HG02759 (cell line): ENCODE results near the gene PFKP.
A peak's percentile ranks its signal among the peaks of the same experiment; 100 is the strongest.
"Not testable (repeated sequence)": the region's sequence is repeated elsewhere in the genome, so short reads cannot be mapped to it uniquely, and the experiment has no call there.

ENCODE experiments used
- ATAC-seq: cut with Tn5 transposase; IDR thresholded peaks from one replicate; pipeline ENCODE4 v1.9.1; 2021; ENCODE audit warnings: mild to moderate bottlenecking, moderate library complexity; ENCODE audit not compliant: unreplicated experiment

PFKP gene

DNA sequence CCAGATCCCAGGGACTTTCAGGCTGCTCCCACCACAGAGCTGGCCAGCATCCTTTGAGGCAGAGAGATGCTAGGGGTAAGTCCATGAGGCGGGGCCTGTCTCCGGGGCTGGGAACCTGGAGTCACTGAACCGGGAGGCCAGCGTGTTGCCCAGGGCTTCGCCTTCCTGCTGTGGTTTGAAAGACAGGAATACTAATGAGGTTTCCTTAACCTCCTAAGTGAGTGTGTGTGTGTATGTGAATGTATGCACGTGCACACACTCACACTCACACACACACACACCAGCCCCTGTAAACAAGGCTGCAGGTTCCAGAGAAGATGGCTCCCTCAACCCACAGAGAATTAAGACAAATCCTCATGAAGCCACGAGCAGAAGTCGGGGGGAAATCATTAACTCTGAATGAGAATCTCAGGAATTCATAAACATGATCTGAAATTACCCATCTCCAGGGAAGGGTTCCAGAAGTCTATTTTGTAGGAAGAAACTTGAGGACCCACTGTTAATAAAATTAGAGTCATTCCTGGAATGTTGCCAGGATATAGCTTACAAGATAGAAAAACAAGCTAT, 20.3 kb upstream of the PFKP start:
- no peak for ATAC-seq

DNA sequence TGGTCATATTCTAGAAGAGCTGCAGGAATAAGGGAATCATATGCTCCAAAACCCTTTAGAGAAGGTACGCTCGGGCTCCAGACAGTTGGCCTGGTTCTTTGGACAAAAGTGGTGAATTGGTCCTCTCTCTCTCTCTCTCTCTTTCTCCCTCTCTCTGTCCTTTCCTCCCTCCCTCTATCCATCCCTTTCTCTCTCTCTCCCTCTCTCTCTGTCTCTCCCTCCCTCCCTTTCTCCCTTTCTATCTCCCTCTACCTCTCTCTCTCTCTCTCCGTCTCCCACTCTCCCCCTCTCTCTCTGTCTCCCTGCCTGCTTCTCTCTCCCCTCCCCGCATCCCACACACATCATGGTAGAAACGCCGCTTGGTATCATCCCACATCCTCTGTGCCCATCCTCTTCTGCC, 19.8 kb upstream of the PFKP start:
- no peak for ATAC-seq

DNA sequence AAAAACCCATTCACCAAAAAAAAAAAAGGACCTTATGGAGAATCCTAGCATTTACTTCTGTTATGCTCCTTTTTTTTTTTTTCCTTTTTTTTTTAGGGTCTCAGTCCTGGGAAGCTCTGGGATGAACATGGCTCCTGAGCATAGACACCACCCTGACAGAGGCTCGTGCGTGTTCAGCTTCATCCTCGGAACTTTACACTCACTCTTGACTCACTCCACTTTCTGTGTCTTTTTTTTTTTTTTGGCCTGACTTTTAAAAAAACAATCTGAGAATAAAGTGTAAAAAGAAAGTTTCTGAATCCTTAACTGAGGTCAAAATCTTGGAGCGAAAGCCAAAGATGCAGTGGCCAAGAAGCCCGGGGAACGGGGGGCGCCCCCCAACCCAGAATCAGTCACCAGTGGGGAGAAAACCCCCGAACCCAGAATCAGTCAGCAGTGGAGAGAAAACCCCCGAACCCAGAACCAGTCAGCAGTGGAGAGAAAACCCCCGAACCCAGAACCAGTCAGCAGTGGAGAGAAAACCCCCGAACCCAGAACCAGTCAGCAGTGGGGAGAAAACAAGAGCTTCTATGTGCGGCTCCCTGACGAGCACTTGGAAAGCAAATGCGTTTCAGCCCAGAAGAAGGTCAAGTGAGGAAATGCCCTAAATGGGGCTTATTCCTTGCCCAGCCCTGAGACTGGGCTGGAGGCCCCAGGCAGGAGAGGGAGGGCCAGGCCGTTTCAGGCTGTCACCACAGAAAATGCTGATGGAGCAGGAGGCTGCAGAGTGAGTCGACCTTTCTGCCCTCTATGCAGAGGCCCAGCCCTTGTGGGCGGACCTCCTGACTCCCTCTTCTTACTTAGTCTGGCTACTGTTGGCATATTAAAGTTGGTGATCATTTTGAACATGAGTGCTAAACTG, 19.0 kb upstream of the PFKP start:
- no peak for ATAC-seq

DNA sequence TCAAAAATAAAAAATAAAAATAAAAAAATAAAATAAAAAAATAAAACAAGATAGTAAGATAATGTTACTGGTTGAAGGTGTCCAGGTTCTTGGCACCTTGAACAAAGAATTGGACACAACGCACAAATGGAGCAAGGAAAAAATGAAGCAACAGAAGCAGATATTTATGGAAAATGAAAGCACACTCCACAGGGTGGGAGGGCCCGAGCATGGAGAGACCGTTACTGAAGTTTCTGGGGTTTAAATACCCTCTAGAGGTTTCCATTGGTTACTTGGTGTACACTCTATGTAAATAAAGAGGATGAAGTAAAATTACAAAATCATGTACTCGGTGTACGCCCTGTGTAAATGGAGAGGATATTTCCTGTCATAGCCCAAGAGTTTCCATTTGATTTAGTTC, 15.7 kb upstream of the PFKP start:
- no peak for ATAC-seq

DNA sequence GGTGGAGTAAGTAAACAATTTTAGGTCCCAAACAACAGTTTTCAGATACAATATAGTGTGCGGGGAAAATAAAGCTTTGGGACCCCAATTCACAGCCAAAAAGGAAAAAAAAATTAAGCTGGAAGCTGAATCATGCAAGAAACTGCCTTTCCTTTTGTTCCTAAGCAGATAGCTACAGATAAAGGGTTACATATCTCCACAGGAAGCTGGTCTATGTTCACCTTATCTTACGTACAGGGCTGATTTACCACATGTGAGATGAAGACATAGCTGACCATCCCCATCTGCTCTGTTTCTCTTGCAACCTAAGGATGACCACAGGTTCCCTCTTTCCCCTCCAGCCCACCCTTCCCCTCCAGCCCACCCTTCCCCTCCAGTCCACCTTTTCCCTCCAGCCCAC, 14.2 kb upstream of the PFKP start:
- ATAC-seq, result no peak

- ATAC-seq, result no peak
These were observed 13.0 kb upstream of the PFKP start for GRCh38 chr10:3054183-3054850.

DNA sequence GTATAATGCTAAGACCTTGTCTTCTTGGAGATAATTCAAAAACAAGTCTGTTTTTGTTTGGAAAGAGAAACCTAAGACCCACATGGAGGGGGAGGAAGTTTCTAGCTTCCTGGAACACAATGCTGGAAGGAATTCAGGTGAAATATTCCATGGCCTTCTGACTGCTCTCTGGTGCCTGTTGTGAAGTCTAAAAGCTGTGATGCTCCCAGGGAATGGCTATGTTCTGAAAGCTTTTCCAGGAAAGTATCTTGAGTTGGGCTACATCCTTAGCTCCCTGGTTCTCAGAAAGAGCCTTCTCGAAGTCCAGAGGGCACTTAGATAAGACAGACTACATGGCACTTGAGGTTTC, 12.5 kb upstream of the PFKP start:
- ATAC-seq, result no peak

GRCh38 chr10:3056280-3057037, 10.9 kb upstream of the PFKP start:
- ATAC-seq, result no peak

- ATAC-seq, result no peak
These were observed 9.4 kb upstream of the PFKP start for GRCh38 chr10:3057946-3058345.

DNA sequence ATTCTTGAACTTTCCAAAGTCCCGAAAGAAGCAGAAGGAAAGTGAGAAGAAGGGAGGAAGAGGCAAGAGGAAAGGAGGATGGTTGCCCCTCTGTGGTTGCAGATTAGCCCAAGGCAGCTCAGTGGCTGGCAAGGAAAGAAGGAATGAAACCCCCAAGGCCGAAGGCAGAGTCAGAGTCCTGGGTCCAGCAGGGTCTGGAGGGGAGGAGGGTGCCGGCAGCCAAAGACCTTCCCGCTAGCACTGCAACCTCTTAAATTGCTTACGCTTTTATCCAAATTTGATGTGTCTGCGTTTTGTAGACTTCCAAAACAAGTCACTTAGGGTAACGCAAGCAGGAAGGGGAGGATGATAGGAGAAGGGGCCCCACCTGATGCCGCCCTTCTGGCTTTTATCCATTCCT, 7.4 kb upstream of the PFKP start:
- no peak for ATAC-seq

GRCh38 chr10:3060481-3060889, 6.9 kb upstream of the PFKP start:
- ATAC-seq, result no peak

GRCh38 chr10:3061323-3061898, 5.9 kb upstream of the PFKP start:
- ATAC-seq, result not testable (repeated sequence)

GRCh38 chr10:3062502-3063186, 4.7 kb upstream of the PFKP start:
- no peak for ATAC-seq

- no peak for ATAC-seq
These were observed 2.9 kb upstream of the PFKP start for GRCh38 chr10:3064423-3064822.

DNA sequence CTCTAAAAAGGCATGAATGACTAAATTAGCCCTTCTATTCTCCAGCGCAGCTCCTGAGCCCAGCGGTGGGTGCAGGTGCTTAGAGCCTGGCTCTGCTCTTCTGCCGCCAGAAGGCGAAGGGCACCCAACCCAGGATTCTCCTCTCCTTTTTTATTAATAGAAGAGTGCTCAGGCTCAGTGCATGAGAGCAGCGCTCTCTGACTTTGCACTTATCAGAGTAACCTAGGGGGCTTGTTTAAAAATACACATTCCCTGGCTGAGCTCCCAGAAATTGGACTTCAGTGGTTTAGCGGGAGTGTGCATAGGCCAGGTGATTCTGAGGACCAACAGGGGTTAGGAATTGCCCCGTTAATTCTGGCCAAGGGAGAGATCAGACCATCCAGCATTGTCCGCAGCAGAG, 1.7 kb upstream of the PFKP start:
- ATAC-seq, result no peak

GRCh38 chr10:3066317-3067117, 831 bp upstream of the PFKP start:
- ATAC-seq, result no peak

DNA sequence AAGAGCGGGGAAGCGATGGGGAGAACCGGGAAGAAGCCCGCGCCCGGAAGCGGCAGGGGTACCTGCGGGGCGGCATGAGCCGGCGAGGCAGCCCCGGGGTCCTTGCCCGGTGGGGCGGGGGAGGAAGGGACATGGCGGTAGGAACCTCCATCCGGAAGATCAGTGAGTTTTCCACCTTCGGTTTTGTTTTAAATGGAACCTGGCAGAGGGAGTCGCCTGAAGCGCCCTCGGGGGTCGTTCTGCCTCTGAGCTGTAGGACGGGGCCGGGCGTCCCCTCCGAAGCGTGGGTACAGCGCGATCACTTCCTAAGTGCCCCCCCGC, 471 bp downstream of the PFKP start:
- ATAC-seq, result peak; percentile 4

DNA sequence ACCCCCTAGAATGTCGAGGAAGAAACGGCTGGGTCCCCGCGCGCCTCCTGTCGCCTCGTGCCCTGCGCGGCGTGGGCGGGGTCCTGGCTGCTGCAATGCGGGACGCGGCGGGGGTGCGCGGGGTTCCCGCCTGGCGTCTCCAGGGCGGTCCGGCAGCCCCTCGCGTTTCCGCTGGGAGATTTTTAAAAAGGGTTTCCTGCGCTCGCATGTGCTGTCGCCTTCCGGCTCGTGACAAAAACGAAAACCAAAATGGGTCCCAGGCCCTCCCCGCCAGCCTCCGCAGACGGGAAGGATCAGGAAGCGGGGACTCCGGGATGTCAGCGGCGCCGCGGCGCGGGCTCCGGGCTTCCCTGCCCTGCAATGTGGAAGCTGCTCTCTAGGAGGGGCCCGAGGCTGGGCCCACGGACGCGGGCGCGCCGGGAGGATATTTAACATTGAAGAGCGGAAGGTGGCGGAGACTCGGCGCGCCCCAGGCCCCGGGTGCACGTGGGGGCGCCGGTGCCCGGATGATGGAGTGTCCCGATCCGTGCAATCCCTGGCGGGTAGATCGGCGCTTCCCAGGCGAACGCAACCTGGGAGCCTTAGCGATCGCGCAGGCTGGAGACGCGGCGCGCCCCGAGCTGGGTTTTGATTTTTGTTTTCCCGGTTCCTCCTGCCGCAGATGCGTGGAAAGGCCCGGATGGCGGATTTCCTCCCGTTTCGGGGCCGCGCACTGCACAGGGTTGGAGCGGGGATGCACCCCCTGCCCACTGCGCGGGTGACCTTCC, 1.0 kb downstream of the PFKP start:
- ATAC-seq, result peak; percentile 38
